GM23338 (cell line): ENCODE measurements around the gene AVPR2. TPM values are rescaled to one million over a fixed set of nuclear protein-coding genes. Genes with fewer than 3 reads are reported as not detected.
A peak's percentile ranks its signal among the peaks of the same experiment; 100 is the strongest.

Experiments
- ATAC-seq: fragments of 200-7000 bp; cut with Tn5 transposase; 3 replicates; pipeline ENCODE4 v1.9.1; 2020
- DNase-seq: peaks from one replicate; pipeline ENCODE4 v3.0.0-alpha.2; 2015; ENCODE audit warnings: low spot score
- H2AFZ ChIP-seq: fragments of 200-600 bp; sonication (generic); 2 replicates; pipeline ENCODE4 v1.8.0; 2016; ENCODE audit warnings: antibody characterized with exemption, mild to moderate bottlenecking, moderate library complexity
- H3F3A ChIP-seq: fragments of 200-600 bp; sonication (generic); replicated peaks from 2 replicates; pipeline ENCODE4 v1.8.0; 2017; ENCODE audit warnings: antibody characterized with exemption, mixed run types, low read depth
- H3K27ac ChIP-seq: fragments of 200-600 bp; sonication (generic); 2 replicates; pipeline ENCODE4 v1.6.1; 2016; ENCODE audit warnings: low read depth
- H3K27me3 ChIP-seq: fragments of 200-600 bp; sonication (generic); 2 replicates; pipeline ENCODE4 v1.8.0; 2016; ENCODE audit warnings: mild to moderate bottlenecking, mixed run types, moderate library complexity; ENCODE audit not compliant: insufficient read depth
- H3K36me3 ChIP-seq: fragments of 200-600 bp; sonication (generic); 2 replicates; pipeline ENCODE4 v1.8.0; 2016; ENCODE audit warnings: mild to moderate bottlenecking; ENCODE audit not compliant: insufficient read depth
- H3K4me1 ChIP-seq: fragments of 200-600 bp; sonication (generic); 2 replicates; pipeline ENCODE4 v1.8.0; 2016; ENCODE audit warnings: mild to moderate bottlenecking, moderate library complexity; ENCODE audit not compliant: insufficient read depth
- H3K4me2 ChIP-seq: fragments of 200-600 bp; sonication (generic); 2 replicates; pipeline ENCODE4 v1.7.1; 2017; ENCODE audit warnings: mixed run types
- H3K4me3 ChIP-seq: fragments of 200-600 bp; sonication (generic); 2 replicates; pipeline ENCODE4 v1.6.1; 2016; ENCODE audit warnings: mixed run types
- H3K79me2 ChIP-seq: fragments of 200-600 bp; sonication (generic); replicated peaks from 2 replicates; pipeline ENCODE4 v1.8.0; 2017; ENCODE audit warnings: mild to moderate bottlenecking; ENCODE audit not compliant: insufficient read depth
- H3K9me2 ChIP-seq: fragments of 200-600 bp; sonication (generic); 2 replicates; pipeline ENCODE4 v1.8.0; 2017; ENCODE audit not compliant: insufficient read depth
- H4K20me1 ChIP-seq: fragments of 200-600 bp; sonication (generic); replicated peaks from 2 replicates; pipeline ENCODE4 v1.8.0; 2017; ENCODE audit warnings: mild to moderate bottlenecking; ENCODE audit not compliant: insufficient read depth
- H3K27ac Mint-ChIP-seq: 2 replicates; pipeline ENCODE4 v1.8.0; 2020; ENCODE audit warnings: inconsistent platforms, mild to moderate bottlenecking, moderate library complexity, mixed read lengths
- H3K27me3 Mint-ChIP-seq: 3 replicates; pipeline ENCODE4 v1.8.0; 2022; ENCODE audit warnings: low read depth, mild to moderate bottlenecking, moderate library complexity, mixed read lengths, inconsistent platforms; ENCODE audit not compliant: insufficient read depth, poor library complexity
- H3K36me3 Mint-ChIP-seq: 3 replicates; pipeline ENCODE4 v1.8.0; 2021; ENCODE audit warnings: low read depth, mild to moderate bottlenecking, inconsistent platforms, moderate library complexity, mixed read lengths
- H3K4me1 Mint-ChIP-seq: 3 replicates; pipeline ENCODE4 v1.8.0; 2020; ENCODE audit warnings: mild to moderate bottlenecking, inconsistent platforms, mixed read lengths
- H3K4me3 Mint-ChIP-seq: 3 replicates; pipeline ENCODE4 v1.8.0; 2021; ENCODE audit warnings: moderate library complexity, mild to moderate bottlenecking, inconsistent platforms, mixed read lengths
- H3K9me3 Mint-ChIP-seq: 3 replicates; pipeline ENCODE4 v1.8.0; 2020; ENCODE audit warnings: moderate library complexity, mild to moderate bottlenecking, inconsistent platforms, mixed read lengths
- CREB1 ChIP-seq: fragments of 250-450 bp; sonication (Bioruptor Pico); IDR thresholded peaks from 2 replicates; pipeline ENCODE4 v1.5.0; 2020; ENCODE audit warnings: low read depth, mild to moderate bottlenecking, moderate library complexity
- CTCF ChIP-seq, 2 experiments: fragments of 200-600 bp in 1 of 2; sonication (generic) in 1 of 2; conservative IDR thresholded peaks; 2 replicates each; pipeline versions ENCODE4 v1.5.1 to v1.6.1; 2016 to 2017; ENCODE audit warnings: antibody characterized with exemption in 2 of 2, low read depth in 2 of 2, mild to moderate bottlenecking in 2 of 2, moderate library complexity in 1 of 2
- ETS1 ChIP-seq: IDR thresholded peaks from 2 replicates; pipeline ENCODE4 v1.6.1; 2016; ENCODE audit warnings: antibody characterized with exemption
- EZH2 ChIP-seq: fragments of 200-600 bp; sonication (generic); IDR thresholded peaks from one replicate; pipeline ENCODE4 v1.8.0; 2017; ENCODE audit warnings: antibody characterized with exemption, mild to moderate bottlenecking, low read depth; ENCODE audit not compliant: unreplicated experiment
- EZH2phosphoT487 ChIP-seq: fragments of 200-600 bp; sonication (generic); IDR thresholded peaks from one replicate; pipeline ENCODE4 v1.8.1; 2018; ENCODE audit warnings: antibody characterized with exemption; ENCODE audit not compliant: unreplicated experiment
- JUNB ChIP-seq: IDR thresholded peaks from one replicate; pipeline ENCODE4 v1.6.1; 2016; ENCODE audit warnings: antibody characterized with exemption; ENCODE audit not compliant: unreplicated experiment
- NANOG ChIP-seq: IDR thresholded peaks from 2 replicates; pipeline ENCODE4 v1.6.1; 2016; ENCODE audit warnings: antibody characterized with exemption, borderline replicate concordance
- POLR2AphosphoS5 ChIP-seq: IDR thresholded peaks from 2 replicates; pipeline ENCODE4 v1.6.1; 2016; ENCODE audit warnings: antibody characterized with exemption, low read depth
- REST ChIP-seq: IDR thresholded peaks from one replicate; pipeline ENCODE4 v1.6.1; 2018; ENCODE audit warnings: antibody characterized with exemption; ENCODE audit not compliant: unreplicated experiment
- STAT1 ChIP-seq: IDR thresholded peaks from one replicate; pipeline ENCODE4 v1.6.1; 2016; ENCODE audit warnings: antibody characterized with exemption; ENCODE audit not compliant: unreplicated experiment
- ZNF114 ChIP-seq: fragments of 250-450 bp; sonication (Bioruptor Pico); IDR thresholded peaks from 2 replicates; pipeline ENCODE4 v1.5.0; 2020; ENCODE audit warnings: mild to moderate bottlenecking, moderate library complexity
- ZNF331 ChIP-seq: fragments of 250-450 bp; sonication (Bioruptor Pico); IDR thresholded peaks from 2 replicates; pipeline ENCODE4 v1.5.0; 2020; ENCODE audit warnings: low read depth, mild to moderate bottlenecking, moderate library complexity
- ZNF462 ChIP-seq: fragments of 250-450 bp; sonication (Bioruptor Pico); IDR thresholded peaks from 2 replicates; pipeline ENCODE4 v1.5.0; 2020; ENCODE audit warnings: mild to moderate bottlenecking, moderate library complexity
- polyA plus RNA-seq: library from polyadenylated mRNA; unstranded; fragments of >200 nt; fragmentation: Nextera tagmentation; extraction: Ambion mirVana; gene quantifications from 2 replicates; pipeline ENCODE4 v1.2.1, GENCODE V29; 2016
- total RNA-seq: library from RNA; depleted of rRNA; stranded (reverse); fragments of >200 nt; shearing (Covaris generic); gene quantifications from 2 replicates; pipeline ENCODE4 v1.2.3, GENCODE V29; 2014

Gene AVPR2
- total and polyA plus RNA-seq, 2 experiments from 2014 or later, result not detected

GRCh38 chrX:153926552-153926857, 22.0 kb downstream of the AVPR2 start:
- Histone ChIP-seq H3K36me3 (no peaks in the 10 kb centered on the region), H3K27me3 (no peaks in the 10 kb centered on the region), H4K20me1 (no peaks in the 10 kb centered on the region), H3K79me2 (no peaks in the 10 kb centered on the region), H2AFZ (no peak overlapping the region), H3K4me2 (peak overlapping the region; percentile 83), H3K9me2 (no peaks in the 10 kb centered on the region), H3K4me1 (peaks cover 10% of the 10 kb centered on the region; the same call in 1 of the 2 replicates), H3K4me3 (peak overlapping the region; percentile 65), H3F3A (0 out of 2 replicates have a peak, but pooled peaks cover 5% of the 10 kb centered on the region), H3K27ac (no peak overlapping the region)
- no peak for TF ChIP-seq NANOG
- no peak for TF ChIP-seq CTCF (conservative IDR thresholded peaks at IDR 0.05; ENCODE audit: low read depth in 2 of 2)
- TF ChIP-seq ZNF462 (CRISPR knock-in tag), result no peak
- no peak for TF ChIP-seq CREB1 (CRISPR knock-in tag)
- no peak for TF ChIP-seq JUNB
- TF ChIP-seq ZNF114 (CRISPR knock-in tag), result no peak
- TF ChIP-seq EZH2, result no peak
- TF ChIP-seq REST, result no peak
- TF ChIP-seq ZNF331 (CRISPR knock-in tag), result no peak
- no peak for TF ChIP-seq POLR2AphosphoS5
- no peak for TF ChIP-seq STAT1
- TF ChIP-seq EZH2phosphoT487, result no peak
- TF ChIP-seq ETS1, result no peak
- Mint-ChIP-seq H3K36me3 (peaks cover 12% of the 10 kb centered on the region), H3K4me1 (peaks cover 26% of the 10 kb centered on the region), H3K27ac (no peak overlapping the region), H3K9me3 (no peaks in the 10 kb centered on the region; the same call in 2 of the 3 replicates), H3K27me3 (peaks cover 9% of the 10 kb centered on the region), H3K4me3 (peak overlapping the region; percentile 77)
- ATAC-seq (no peak), DNase-seq (no peak)
